Keratinocyte (primary cell): ENCODE data around the gene TUBGCP3. TPM values are rescaled to one million over a fixed set of nuclear protein-coding genes. Genes with fewer than 3 reads are reported as not detected.

Experiments
- DNase-seq: peaks from one replicate; pipeline ENCODE4 v3.0.0-alpha.2; 2011; ENCODE audit warnings: low read depth, missing footprints, low spot score
- FAIRE-seq: peaks from 2 replicates; lab custom pipeline; 2011; peaks lifted over from hg19 to GRCh38; lab: Jason Lieb, UNC
- H2AFZ ChIP-seq: 2 replicates; pipeline ENCODE4 v1.6.0; 2012; ENCODE audit warnings: low read length, control low read depth, inconsistent platforms; ENCODE audit not compliant: control insufficient read depth
- H3K27ac ChIP-seq: 2 replicates; pipeline ENCODE4 v1.5.1; 2011; ENCODE audit warnings: low read length; ENCODE audit not compliant: control insufficient read depth, insufficient read depth
- H3K27me3 ChIP-seq: 3 replicates; pipeline ENCODE4 v1.6.0; 2011; ENCODE audit warnings: low read length; ENCODE audit not compliant: control insufficient read depth, insufficient read depth; ENCODE audit errors: extremely low read depth
- H3K36me3 ChIP-seq, 2 experiments: 2 replicates in 1 of 2; 3 replicates in 1 of 2; pipeline ENCODE4 v1.5.1; 2011; ENCODE audit warnings: low read length in 2 of 2, mild to moderate bottlenecking in 1 of 2; ENCODE audit not compliant: control insufficient read depth in 2 of 2, insufficient read depth in 2 of 2; ENCODE audit errors: extremely low read depth in 1 of 2
- H3K4me1 ChIP-seq: 3 replicates; pipeline ENCODE4 v1.5.1; 2011; ENCODE audit warnings: low read length; ENCODE audit not compliant: control insufficient read depth, insufficient read depth; ENCODE audit errors: extremely low read depth
- H3K4me2 ChIP-seq: 3 replicates; pipeline ENCODE4 v1.6.0; 2011; ENCODE audit warnings: low read depth, low read length; ENCODE audit not compliant: control insufficient read depth, insufficient read depth; ENCODE audit errors: extremely low read depth
- H3K4me3 ChIP-seq, 3 experiments: fragments of 200-600 bp in 1 of 3; sonication (generic) in 1 of 3; 2 replicates in 2 of 3; 3 replicates in 1 of 3; pipeline ENCODE4 v1.5.1; 2011 to 2016; ENCODE audit warnings: low read length in 3 of 3, mild to moderate bottlenecking in 3 of 3, control low read depth in 2 of 3, inconsistent platforms in 1 of 3, low read depth in 1 of 3, mixed read lengths in 1 of 3, mixed run types in 1 of 3, moderate library complexity in 1 of 3; ENCODE audit not compliant: control insufficient read depth in 2 of 3, insufficient read depth in 2 of 3; ENCODE audit errors: extremely low read depth in 1 of 3
- H3K79me2 ChIP-seq: 2 replicates; pipeline ENCODE4 v1.6.0; 2012; ENCODE audit warnings: low read length; ENCODE audit not compliant: control insufficient read depth, insufficient read depth
- H3K9ac ChIP-seq: 3 replicates; pipeline ENCODE4 v1.6.0; 2011; ENCODE audit warnings: low read length; ENCODE audit not compliant: control insufficient read depth, insufficient read depth; ENCODE audit errors: extremely low read depth
- H3K9me1 ChIP-seq: 3 replicates; pipeline ENCODE4 v1.6.0; 2011; ENCODE audit warnings: low read length; ENCODE audit not compliant: control insufficient read depth, insufficient read depth; ENCODE audit errors: extremely low read depth
- H3K9me3 ChIP-seq: 2 replicates; pipeline ENCODE4 v1.5.1; 2012; ENCODE audit warnings: low read depth, low read length; ENCODE audit not compliant: control insufficient read depth
- H4K20me1 ChIP-seq: 3 replicates; pipeline ENCODE4 v1.6.0; 2011; ENCODE audit warnings: low read length; ENCODE audit not compliant: control insufficient read depth, insufficient read depth; ENCODE audit errors: extremely low read depth
- CTCF ChIP-seq, 3 experiments: IDR thresholded peaks in 1 of 3; conservative IDR thresholded peaks in 1 of 3; optimal IDR thresholded peaks in 1 of 3; 2 replicates in 2 of 3; 3 replicates in 1 of 3; pipeline versions ENCODE3 to v1.5.1; 2011; ENCODE audit warnings: low read length in 3 of 3, mild to moderate bottlenecking in 3 of 3, moderate library complexity in 2 of 3, control low read depth in 1 of 3, inconsistent platforms in 1 of 3; ENCODE audit not compliant: insufficient read depth in 2 of 3; ENCODE audit errors: extremely low read depth in 1 of 3
- EZH2 ChIP-seq: IDR thresholded peaks from one replicate; pipeline ENCODE4 v1.6.1; 2012; ENCODE audit warnings: inconsistent platforms, mild to moderate bottlenecking, low read length, moderate library complexity
- dilution Hi-C: fragments of 300-500 bp; cut with MboI; formaldehyde crosslinking; loops from one replicate; pipeline ENCODE4 v1.7.0; 2020; ENCODE audit warnings: low sequenced_read_pairs; ENCODE audit not compliant: extremely low pct_ligation_motif_present
- polyA plus RNA-seq, 5 experiments: library from polyadenylated mRNA; depleted of rRNA in 3 of 5; stranded (reverse) in 3 of 5; stranded (forward) in 1 of 5; unstranded in 1 of 5; fragments of >200 nt; gene quantifications; 1 replicate in 1 of 5; 2 replicates in 3 of 5; 3 replicates in 1 of 5; pipeline versions ENCODE4 v1.2.1 to v1.2.3, GENCODE V29; 2011 to 2012; ENCODE audit warnings: missing spikeins in 2 of 5, low read depth in 1 of 5, low replicate concordance in 1 of 5

The TUBGCP3 gene
- polyA plus RNA-seq, 1 donor (not counting 4 experiments of a cell fraction or from before 2014, with no cell fraction given): 14.0 TPM

GRCh38 chr13:112451512-112452379, 136.2 kb downstream of the TUBGCP3 start:
- DNase-seq: no peak
- Histone ChIP-seq H3K4me2 (no peak overlapping the region), H3K79me2 (no peaks in the 10 kb centered on the region), H4K20me1 (no peaks in the 10 kb centered on the region), H3K9ac (no peak overlapping the region), H2AFZ (no peak overlapping the region), H3K27me3 (peaks cover 3% of the 10 kb centered on the region), H3K4me3 (no peak overlapping the region), H3K4me1 (no peaks in the 10 kb centered on the region), H3K9me3 (no peaks in the 10 kb centered on the region), H3K9me1 (no peaks in the 10 kb centered on the region), H3K36me3 (no peaks in the 10 kb centered on the region), H3K27ac (no peak overlapping the region)
- FAIRE-seq: no peak
- TF ChIP-seq EZH2: no peak
- no peak for TF ChIP-seq CTCF (optimal IDR thresholded peaks at IDR 0.05 in 1 of 3, IDR thresholded peaks at IDR 0.05 in 1 of 3, conservative IDR thresholded peaks at IDR 0.05 in 1 of 3; ENCODE audit: extremely low read depth in 1 of 3, insufficient read depth in 2 of 3, low read length in 3 of 3)
- dilution Hi-C loops: no loop called here

- TF ChIP-seq EZH2: no peak
- TF ChIP-seq CTCF (optimal IDR thresholded peaks at IDR 0.05 in 1 of 3, IDR thresholded peaks at IDR 0.05 in 1 of 3, conservative IDR thresholded peaks at IDR 0.05 in 1 of 3; ENCODE audit: extremely low read depth in 1 of 3, insufficient read depth in 2 of 3, low read length in 3 of 3): no peak
- dilution Hi-C loops: no loop called here
- DNase-seq (no peak), FAIRE-seq (no peak)
- Histone ChIP-seq H3K36me3 (no peaks in the 10 kb centered on the region), H3K27ac (no peak overlapping the region), H3K9me1 (no peaks in the 10 kb centered on the region), H3K79me2 (no peaks in the 10 kb centered on the region), H3K9ac (no peak overlapping the region), H3K27me3 (peaks cover 3% of the 10 kb centered on the region), H3K4me3 (no peak overlapping the region), H2AFZ (no peak overlapping the region), H4K20me1 (no peaks in the 10 kb centered on the region), H3K4me1 (no peaks in the 10 kb centered on the region), H3K9me3 (no peaks in the 10 kb centered on the region), H3K4me2 (no peak overlapping the region)
Observed at GRCh38 chr13:112450904-112451240, 137.1 kb downstream of the TUBGCP3 start.
